Measurements from ENCODE around the gene ZNF207.
"Not testable (repeated sequence)": the region's sequence is repeated elsewhere in the genome, so short reads cannot be mapped to it uniquely, and the experiment has no call there.

The ZNF207 gene

GRCh38 chr17:32335046-32335445, 14.9 kb upstream of the ZNF207 start:
- DNase-seq (ENCODE audit: low read depth in 2 of 2) = no peak

DNA sequence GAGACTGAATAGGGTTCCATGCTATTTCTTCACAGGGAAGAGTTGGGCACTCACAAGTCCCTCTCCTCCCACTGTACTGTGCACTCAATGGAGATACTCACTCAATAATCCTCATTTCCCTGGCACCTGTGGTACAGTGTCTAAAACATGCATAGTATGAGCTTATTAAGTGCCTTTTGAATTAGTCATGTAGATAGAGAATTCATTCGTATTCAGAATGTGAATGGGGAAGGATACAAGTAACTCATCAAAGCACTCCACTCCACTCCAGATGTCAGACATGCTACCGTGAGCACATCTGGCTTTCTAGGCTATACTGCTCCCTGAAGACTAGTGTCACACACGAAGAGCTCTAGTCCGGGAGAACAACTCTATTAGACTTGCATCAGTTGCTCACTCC, 14.3 kb upstream of the ZNF207 start:
- peak; percentile 50 to 67 for DNase-seq (ENCODE audit: low read depth in 2 of 2)

DNA sequence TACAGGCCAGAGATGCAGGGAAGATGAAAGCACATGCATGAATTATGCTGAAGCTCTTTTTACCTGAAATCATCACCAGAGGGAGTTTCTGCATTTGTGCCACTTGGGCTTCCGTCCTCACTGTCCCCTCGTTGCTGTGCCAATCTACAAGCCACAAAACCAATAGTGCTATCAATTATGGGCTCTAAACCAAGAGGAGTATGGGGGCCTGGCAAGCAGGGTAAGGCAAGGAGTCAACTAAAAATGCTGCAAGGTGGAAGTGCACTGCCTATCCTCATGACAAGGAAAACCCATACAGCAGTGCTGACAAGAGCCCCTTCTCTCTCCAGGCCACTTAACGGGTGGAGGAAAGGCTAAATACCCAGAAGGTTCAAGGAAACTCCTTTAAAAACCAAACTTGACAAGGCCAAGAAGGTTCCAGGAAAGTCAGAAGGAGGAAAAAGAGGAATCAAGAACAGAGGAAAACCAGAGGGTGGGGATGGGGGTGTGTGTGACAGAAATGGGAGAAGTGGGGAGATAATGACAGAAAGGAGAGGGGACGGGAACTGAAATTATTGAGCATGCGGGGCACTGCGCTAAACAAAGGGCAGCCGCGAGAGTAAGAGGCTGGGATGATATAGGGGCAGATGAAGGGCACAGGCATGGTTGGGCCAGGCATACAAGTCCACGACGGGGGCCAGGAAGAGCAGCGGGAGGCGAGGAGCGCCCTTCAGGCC, 8.7 kb upstream of the ZNF207 start:
- DNase-seq (ENCODE audit: low read depth in 2 of 2) = no peak

DNA sequence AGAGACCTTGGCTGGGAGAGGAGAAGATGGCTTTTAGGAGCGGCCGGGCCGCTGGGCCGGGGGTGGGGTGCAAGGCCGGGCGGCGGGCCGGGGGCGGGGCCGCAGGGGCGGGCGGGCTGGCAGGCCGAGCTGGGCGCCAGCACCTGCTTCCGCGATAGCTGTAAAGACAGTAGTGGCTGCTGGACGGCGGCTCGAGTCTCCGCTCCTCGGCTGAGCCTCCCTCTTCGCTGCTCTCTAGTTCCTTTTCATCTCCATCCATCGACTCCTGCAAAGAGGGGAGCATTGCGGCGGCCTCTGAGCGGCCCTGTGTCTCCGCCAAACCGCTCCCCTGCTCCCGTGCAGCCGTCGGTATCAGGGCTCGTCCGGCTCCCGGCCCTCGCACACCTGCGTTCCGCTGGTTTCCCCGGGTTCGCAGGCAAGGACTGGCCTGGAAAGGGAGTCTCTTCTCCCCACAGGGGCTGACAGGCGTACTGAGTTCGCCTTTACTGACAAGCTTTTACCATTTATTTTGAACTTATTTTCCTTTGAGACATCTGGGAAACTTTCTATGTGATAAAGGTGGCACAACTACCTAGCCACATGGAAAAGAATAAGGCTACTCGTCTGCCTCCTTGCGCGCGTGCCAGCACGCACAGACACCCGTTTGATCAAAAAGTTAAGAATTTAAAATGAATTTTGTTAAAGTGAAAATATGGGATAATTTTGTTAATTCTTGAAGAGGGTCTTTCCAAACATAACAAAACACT, 7.9 kb upstream of the ZNF207 start, which contains the start of gene C17orf75:
TSS of gene C17orf75 (minus strand) at position 317 of the 746 bp plus-strand sequence. CDS start at position 283, 34 bp downstream.
- DNase-seq (ENCODE audit: low read depth in 2 of 2) = peak; percentile 51 to 55

- no peak for DNase-seq (ENCODE audit: low read depth in 2 of 2)
Measured at GRCh38 chr17:32342603-32343325, 7.2 kb upstream of the ZNF207 start.

DNA sequence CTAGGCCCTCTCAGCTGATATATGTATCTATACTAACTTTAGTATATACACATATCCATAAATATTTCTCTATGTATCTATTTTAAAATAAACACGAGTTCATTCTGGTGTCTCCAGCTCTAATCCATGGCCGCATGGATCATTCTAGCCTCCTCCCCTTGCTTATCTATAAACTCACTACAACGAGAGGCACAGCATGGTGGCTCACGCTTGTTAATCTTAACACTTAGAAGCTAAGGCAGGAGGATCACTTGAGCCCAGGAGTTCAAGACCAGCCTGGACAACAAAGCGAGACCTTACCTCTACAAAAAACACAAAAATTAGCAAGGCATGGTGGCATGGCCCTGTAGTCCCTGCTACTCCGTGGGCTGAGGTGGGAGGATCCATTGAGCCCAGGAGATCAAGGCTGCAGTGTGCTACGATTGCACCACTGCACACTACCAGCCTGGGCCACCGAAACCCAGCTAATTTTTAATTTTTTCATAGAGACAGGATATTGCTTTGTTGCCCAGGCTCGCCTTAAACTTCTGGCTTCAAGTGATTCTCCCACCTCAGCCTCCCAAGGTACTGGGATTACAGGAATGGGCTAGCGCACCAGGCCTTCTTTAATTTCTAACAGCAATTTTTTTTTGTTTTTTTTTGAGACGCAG, 3.9 kb upstream of the ZNF207 start:
- no peak for DNase-seq (ENCODE audit: low read depth in 2 of 2)

DNA sequence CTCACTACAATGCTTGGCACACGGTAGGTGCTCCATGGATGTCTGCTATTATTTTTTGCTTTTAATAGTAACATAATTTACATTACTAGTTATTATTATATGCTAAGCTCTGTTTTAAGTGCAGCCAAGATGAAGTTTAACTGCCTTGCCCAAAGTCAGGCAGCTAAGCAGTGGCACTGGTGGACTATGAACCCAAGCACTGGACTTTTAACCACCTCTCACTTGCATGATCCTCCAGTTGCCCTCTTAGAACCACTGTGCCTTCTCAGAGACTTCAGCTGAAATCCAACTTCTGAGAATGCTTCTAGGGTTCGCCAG, 1.5 kb upstream of the ZNF207 start:
- no peak for DNase-seq (ENCODE audit: low read depth in 2 of 2)

- no peak for DNase-seq (ENCODE audit: low read depth in 2 of 2)
Measured at GRCh38 chr17:32349503-32349853, 479 bp upstream of the ZNF207 start.

- DNase-seq (ENCODE audit: low read depth in 2 of 2) = peak in 1 of 2 experiments; percentile 29
Measured at GRCh38 chr17:32350666-32351418, 885 bp downstream of the ZNF207 start.

- not testable (repeated sequence) for DNase-seq (ENCODE audit: low read depth in 2 of 2)
Measured at GRCh38 chr17:32352734-32353133, 2.8 kb downstream of the ZNF207 start.

GRCh38 chr17:32355649-32356377, 5.9 kb downstream of the ZNF207 start:
- no peak for DNase-seq (ENCODE audit: low read depth in 2 of 2)

DNA sequence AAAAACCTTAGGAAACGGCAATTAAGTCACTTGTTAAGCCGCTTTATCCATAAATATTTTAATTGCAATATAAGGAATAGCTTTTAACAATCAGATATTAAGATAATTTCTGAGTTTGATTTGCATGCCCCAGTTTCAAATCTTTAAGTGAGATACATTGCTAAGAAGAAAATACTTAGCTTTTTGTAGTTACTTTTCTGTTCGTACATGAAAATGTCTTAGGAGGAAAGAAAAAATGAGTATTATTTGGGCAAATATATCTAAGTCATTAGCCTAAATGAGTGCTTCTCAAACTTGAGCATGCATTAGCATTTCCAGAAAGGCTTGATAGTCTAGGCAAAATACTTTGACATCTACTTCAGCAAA, 6.4 kb downstream of the ZNF207 start:
- DNase-seq (ENCODE audit: low read depth in 2 of 2) = no peak

DNA sequence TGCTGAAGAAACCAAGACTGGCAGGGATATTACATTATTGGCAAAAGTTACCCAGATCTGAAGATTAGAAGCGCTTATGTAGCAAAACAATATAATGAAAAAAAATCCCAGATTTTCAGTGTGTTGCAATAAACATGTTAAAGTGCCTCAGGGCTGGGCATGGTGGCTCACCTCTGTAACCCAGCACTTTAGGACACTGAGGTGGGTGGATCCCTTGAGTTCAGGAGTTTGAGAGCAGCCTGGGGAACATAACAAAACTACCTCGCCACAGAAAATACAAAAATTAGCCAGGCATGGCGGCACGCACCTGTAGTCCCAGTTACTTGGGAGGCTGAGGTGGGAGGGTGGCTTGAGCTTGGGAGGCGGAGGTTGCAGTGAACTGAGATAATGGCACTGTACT, 6.8 kb downstream of the ZNF207 start:
- DNase-seq (ENCODE audit: low read depth in 2 of 2) = no peak

DNA sequence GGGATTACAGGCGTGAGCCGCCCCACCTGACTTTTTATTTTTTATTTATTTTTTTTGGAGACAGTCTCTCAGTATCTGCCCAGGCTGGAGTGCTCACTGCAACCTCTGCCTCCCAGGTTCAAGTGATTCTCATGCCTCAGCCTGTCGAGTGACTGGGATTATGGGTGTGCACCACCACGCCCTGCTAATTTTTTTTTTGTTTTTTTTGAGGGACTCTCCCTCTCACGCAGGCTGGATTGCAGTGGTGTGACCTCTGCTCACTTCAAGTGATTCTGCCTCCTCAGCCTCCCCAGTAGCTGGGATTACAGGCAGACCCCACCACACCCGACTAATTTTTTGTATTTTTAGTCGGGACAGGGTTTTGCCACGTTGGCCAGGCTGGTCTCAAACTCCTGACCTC, 7.7 kb downstream of the ZNF207 start:
- no peak for DNase-seq (ENCODE audit: low read depth in 2 of 2)

DNA sequence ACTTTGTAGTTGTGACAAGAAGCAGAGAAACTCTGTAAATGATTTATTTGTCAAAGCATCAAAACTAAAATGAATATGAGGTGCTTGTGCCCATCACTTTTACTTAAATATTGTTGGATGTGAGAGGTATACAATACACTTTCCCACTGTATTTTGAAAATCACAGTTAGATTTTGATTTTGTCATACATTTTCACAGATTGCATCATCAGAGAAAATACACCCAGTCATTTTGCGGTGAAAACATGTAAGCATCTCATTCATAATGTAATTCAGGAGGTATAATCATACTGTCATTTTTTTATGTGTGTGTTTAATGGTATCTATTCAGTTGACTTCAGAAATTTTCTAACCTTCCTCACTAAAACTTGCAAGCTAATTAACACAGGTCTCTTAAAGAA, 11.3 kb downstream of the ZNF207 start:
- no peak for DNase-seq (ENCODE audit: low read depth in 2 of 2)

DNA sequence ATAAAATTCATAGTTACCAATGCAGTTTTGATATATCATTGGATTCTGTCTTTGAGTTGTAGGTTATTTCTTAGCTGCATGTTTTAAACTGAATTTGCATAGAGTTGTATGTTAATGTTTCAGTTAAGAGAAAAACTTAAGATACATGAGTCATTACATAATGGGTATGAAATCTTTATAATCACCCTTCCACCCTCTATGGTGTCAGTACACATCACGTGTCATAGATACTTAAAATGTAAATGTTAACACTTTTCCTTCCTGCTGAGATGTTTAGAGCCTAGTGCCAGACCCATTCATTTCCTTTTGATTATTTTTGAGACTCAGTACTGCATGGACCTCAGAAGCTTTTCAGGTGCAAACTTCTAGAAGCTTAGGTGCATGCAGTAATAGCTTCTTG, 20.5 kb downstream of the ZNF207 start:
- DNase-seq (ENCODE audit: low read depth in 2 of 2) = no peak

- no peak for DNase-seq (ENCODE audit: low read depth in 2 of 2)
Measured at GRCh38 chr17:32382526-32383223, 32.7 kb downstream of the ZNF207 start.

DNA sequence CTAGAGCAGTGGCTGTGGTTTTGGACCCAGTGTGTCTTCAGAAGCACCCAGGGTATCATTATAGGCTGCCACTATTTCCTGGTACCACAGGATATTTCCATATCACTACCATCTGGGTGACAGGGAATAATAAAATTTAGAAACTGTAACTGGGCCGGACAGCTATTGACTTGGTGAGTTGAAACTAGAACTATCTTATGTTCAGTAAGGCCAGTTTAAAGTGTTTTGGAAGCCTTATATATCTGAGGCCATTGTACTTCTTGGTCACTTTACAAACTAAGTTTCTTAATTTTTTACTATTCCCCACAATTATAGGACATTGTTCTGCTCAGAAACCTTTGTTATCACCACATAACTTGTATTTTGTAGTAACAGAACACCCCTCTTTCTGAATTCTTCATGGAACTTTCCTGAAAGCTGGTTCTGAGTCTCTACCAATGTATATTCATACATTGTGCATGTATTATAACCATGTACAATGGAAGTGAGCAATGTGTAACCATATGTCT, 34.0 kb downstream of the ZNF207 start:
- DNase-seq (ENCODE audit: low read depth in 2 of 2) = no peak

- no peak for DNase-seq (ENCODE audit: low read depth in 2 of 2)
Measured at GRCh38 chr17:32385121-32385520, 35.2 kb downstream of the ZNF207 start.

DNA sequence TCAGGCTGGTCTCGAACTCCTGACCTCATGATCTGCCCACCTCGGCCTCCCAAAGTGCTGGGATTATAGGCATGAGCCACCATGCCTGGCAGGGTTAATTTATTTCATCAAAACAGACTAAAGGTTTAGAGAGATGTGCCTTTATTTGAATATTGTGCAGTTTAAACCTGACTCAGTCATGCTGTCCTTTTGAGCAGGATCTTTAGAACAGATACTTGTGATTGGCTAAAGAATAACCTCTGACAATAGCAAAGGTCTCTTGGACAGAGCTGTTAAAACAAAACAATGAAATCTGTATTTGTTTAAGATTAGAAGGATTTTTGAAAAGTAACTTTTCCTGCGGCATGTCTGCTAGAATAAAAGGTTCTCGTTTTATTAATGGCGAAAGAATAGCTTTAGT, 36.0 kb downstream of the ZNF207 start:
- DNase-seq (ENCODE audit: low read depth in 2 of 2) = no peak

Measured in fibroblast of skin of left quadriceps (primary cell).